CD4-positive, alpha-beta T cell treated with Interleukin-4 for 4 hours (primary cell): ENCODE measurements around the gene CTPS2.
A peak's percentile ranks its signal among the peaks of the same experiment; 100 is the strongest.
"Not testable (repeated sequence)": the region's sequence is repeated elsewhere in the genome, so short reads cannot be mapped to it uniquely, and the experiment has no call there.

Source experiments
- DNase-seq: peaks from one replicate; pipeline ENCODE4 v3.0.0-alpha.2; 2020

The CTPS2 gene

DNA sequence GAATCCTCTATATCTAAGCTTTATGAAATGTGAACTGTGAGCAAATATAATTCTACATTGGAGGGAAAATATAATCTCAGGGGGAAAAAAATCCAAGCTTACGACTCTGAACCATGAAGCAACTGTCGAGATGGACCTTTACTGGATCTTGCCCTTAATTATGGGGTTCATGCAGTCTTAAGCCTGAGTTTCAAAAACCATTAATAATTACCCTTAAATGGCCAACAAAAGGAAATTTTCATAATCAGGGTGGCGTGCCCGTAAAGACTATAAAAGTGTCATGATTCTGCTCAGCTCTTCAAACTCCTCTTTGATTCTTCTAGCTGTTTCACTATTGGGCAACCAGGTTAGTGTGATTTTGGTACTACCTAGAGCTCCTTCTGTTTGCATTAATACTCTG lies 62.6 kb downstream of the CTPS2 start, which contains the start of gene S100G:
Gene S100G (plus strand): TSS at position 301 of the 400 bp plus-strand sequence. CDS start 849 bp downstream, outside the sequence.
- no peak for DNase-seq

DNA sequence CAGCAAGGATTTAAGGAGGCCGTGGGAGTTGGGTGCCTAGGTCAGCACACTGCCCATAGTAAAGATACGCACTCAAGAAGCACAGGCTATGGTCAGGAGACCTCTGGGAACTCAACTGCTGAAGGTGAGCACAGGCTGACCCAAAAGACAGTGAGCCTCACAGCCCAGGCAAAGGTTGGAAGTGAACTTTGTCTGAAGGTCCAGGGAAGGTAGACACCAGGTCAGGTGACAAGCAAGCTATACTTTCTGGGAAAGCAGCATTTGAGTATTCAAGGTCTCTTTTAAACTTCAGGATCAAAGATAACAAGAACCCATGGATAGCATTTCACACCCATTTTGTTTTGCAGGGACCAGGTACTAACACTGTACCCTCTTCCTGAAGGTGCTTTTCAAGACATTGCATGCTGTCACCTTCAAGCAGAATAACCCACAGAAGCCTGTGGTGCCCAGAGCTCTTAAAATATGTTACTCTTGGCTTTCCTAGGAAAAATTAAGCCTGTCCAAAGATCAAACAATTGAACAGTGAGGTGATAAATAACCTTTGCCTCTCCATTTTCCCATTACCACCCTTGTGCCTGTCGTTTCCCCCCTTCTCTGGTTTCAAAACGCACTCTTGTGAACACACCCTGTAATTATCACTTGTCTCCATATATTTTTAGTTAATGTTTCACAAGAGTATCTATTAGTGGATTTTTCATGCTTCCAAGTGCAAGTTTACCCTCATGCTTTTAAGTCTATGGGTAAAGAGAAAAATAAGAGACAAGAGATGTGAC lies 65.9 kb downstream of the CTPS2 start:
- no peak for DNase-seq

DNA sequence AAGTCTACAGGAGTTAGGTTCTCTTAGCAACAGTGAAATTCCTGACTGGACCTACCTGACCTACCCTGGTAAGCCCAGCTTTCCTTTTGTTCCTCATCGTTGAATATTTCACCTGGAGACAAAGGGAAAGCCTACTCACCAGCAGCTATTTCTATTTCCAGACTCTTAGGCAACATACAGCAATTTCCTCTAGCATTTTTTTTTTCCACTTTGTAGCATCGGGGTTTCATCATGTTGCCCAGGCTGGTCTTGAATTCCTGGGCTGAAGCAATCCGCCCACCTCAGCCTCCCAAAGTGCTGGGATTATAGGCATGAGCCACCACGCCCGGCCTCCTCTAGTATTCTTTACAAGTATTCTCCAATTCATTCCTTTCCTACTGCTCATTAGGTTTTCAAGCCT lies 69.3 kb downstream of the CTPS2 start:
- DNase-seq = no peak

DNA sequence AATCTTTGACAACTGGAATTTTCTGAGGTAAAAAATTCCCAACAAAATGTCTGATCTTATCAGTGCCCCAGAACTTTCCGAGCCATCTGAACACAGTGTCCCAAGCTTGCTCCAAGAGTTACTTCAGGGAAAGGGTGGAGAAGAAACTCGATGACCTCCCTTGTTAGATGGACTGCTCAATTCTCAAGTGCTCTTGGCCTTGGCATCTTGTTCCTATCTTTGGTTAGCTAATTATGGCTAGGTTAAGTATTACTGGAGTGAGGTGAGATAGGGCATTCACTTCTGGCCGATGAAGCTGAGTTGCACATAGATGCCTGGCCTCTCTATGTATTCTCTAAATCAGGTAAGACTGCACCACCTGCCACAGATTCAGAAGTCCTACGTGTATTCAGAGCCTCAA lies 71.6 kb downstream of the CTPS2 start:
- no peak for DNase-seq

DNA sequence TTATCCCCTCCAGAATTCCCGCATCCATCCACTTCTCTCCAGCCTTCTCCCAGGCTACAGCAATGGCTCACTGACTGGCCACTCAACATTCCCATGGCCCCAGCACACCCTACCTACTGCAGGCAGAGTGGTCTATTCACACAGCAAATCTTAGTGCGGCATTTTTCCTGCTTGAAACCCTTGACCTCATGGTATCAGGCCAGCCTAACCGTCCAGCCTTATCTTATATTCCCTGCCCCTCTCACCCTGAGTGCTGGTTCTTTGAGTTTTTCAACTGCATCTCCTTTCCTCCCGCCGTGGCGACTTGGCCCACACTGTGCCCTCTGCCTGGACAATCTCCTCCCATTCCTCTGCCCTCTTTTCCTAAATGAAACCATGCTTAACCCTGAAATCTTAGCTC lies 72.5 kb downstream of the CTPS2 start:
- no peak for DNase-seq

DNA sequence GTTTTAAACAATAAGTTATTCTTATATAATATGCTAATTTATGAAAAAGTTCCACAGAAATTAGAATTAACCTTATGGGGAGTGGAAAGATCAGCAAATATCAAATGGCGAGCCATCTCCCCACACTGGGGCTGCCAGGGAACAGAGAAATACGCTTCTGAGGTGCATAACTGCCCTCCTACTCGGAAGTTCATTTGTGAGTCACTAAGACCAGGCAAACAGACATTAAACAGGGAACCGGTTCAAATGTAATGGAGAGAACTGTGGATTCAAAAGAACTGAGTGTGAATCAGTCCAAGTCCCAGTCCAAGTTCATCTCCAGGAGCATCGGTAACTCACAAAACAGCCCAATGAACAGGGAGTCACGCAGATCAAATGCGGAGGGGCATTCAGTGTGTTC lies 73.9 kb downstream of the CTPS2 start:
- no peak for DNase-seq

DNA sequence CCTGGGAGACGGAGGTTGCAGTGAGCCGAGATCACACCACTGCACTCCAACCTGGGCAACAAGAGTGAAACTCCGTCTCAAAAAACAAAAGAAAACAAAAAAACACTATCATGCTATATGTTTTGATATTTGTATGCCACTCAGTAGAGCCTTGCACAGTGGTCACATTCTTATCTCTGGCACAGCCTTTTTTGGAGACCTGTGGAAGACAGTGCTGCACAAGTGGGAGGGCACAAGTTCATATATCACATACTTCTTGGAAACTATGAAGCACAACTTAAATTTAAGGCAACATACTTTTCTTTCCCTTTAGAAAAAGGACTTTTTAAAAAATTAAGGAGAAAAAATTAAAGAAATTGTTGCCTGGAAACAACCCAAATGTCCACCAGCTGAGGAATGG lies 76.9 kb downstream of the CTPS2 start:
- no peak for DNase-seq

DNA sequence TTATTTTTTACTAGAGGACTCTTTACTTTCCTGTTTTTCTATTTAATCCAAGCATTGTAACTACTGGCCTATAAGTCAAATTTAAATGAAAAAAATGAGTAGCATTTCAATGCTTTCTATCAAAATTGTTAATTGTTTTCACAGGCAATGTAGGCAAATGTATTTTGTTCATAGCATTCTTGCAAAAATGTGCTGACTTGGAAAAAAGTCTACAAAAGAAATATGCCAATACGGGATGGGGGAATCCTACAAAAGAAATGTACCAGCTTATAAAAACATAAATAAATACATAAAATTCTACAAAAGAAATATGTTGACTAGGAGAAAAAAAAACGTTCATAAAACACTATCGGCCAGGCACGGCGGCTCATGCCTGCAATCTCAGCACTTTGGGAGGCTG lies 77.4 kb downstream of the CTPS2 start:
- DNase-seq = no peak

DNA sequence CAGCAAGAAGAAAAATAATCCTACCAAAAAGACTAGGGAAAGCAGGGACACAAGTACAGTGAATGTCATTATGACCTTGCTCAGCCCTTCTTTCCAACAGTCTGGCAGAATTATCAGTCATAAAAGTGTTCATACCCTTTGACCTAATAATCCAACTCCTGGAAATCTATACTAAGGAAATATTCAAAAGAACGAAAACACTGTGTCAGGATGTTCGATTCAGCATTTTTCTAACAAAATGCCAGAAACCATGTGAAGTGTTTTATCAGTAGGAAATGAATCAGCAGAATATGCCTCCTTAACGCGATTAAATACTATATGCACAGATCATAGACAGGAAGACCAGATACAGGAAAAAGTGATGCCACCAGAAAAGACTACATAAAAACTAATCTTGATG lies 78.7 kb downstream of the CTPS2 start:
- no peak for DNase-seq

DNA sequence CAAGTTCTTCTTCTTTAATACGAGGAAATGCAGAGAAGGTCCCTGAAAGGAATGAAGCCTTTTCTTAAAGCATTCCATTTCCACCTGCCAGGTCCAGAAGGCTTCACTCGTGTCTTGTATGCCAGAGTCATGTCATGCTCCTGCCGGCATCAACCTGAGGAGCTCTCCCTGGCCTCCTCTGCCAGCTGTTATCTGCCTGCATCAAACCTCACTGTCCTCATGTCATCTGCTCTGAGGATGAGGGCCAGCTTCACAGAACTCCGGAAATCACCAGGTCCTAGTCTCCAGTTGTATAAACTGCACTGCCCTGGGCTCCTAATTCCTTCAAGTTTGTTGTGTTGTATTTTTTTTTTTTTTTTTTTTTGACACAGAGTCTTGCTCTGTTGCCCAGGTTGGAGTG lies 82.6 kb downstream of the CTPS2 start:
- DNase-seq = no peak

DNA sequence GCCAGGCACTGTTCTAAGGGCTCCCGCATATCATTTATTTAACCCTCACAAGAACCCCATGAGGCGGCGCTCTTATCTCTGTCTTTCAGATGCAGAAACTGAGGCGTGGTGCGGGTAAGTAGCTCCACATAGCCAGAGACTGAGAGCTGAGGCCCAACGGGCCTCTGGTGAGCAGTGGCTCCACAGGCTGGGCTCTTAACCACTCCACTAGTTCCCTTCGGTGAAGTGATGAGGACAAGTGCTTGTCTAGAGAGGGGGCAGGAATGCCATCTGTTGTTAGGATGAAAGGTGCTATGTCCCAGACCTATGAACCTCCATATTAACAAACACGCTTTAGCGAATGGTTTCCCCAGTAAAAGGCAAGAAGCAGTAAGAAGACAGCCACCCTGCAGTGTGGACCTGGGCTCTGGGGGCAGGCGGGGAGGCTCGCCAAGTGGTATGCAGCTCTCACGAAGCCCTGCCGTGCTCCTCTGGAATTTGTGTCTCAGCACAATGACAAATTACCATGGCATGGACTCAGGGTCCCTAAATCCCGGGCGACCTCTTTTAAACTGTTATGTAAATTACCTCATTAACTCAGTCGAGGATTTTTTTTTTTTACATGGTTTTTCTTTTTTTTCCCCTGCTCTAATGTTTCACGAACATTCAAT lies 83.4 kb downstream of the CTPS2 start:
- no peak for DNase-seq

DNA sequence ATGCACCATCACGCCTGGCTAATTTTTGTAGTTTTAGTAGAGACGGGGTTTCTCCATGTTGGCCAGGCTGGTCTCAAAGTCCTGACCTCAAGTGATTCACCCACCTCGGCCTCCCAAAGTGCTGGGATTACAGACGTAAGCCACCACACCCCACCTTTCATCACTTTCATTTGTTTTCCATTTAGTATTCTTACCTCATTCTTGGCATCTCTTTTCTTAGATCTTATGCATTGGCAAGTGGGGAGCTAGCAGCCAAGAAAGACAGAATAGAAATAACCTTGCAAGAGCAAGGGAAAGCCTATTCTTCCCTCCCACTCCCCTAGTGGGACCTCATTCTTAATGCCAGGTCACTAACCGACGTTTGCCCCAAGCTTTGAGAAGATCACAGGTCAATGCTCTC lies 84.0 kb downstream of the CTPS2 start:
- not testable (repeated sequence) for DNase-seq

DNA sequence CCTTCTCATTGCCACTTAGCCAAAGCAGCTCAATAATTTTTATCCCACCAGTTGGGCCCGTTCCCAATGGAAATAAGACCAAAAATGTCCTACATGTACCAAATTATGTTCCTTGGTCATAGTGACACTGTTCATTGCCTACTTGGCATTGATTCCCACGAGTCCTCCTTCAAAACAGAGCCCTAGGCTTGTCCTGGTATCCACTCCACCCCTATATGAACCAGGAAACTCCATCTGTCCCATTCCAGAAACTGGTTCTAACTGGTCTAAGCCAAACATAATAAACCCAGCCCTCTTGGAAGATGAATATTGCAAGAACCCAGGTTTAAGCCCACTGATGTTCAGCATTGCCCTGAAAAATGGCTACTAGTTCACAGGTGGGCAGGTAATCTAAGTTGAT lies 93.4 kb downstream of the CTPS2 start:
- DNase-seq = no peak

DNA sequence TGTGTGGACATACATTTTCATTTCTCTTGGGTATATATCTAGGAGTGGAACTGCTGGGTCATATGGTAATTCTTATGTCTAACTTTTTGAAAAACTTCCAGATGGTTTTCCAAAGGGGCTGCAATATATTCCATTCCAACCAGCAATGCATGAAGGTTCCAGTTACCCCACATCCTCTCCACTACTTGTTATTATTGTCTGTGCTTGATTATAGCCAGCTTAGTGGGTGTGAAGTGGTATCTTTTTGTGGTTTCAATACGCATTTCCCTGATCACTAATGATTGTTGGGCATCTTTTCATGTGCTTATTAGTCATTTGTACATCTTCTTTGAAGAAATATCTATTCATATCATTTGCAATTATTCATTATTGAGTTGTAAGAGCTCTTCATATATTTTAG lies 94.0 kb downstream of the CTPS2 start:
- DNase-seq = no peak

DNA sequence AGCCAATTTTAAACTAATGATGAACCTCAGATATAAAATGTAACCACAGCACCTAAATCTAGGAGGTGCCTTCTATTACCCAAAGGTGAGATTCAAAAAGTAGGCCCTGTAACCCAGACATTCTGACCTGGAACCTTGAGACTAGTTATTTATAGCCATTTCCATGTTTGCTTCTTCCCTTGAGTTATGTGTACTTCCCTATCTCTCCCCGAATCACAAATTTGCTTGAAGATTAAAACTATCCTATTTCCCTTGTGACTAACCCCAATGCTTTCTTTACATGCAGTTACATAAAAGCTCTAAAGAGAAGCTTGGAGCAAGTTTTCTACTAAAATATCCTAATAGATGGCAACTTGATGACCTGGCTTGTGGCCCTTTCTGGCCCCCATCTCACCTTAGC lies 95.1 kb downstream of the CTPS2 start:
- DNase-seq = no peak

DNA sequence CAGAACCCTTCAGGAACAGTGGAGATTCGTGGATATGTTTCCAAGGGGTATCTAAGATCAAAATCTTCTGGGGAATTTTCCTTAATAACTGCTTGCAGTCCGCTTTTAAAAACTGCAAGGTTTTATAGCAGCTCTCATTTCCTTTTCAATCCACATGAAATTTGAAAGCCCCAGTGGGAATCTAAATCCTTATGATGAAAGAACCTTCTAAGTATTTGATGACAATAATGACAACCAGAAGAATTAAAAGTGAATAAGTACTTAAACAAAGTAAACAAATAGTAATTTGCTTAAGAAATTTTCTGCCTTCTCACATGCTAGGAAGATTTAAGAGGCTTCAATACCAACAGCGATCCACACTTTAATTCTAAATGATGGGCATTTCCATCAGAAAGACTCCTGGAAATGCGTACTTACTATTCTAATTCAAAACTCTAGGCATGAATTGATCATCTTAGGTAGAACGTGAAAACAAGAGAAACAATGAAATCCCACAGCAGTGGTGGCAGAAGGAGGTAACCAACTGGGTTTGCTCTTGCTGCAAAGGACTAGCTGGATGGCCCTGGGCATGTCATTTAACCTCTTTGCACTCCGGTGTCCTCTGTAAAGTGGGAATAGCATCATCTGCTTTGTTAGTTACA lies 100.1 kb downstream of the CTPS2 start:
- no peak for DNase-seq

DNA sequence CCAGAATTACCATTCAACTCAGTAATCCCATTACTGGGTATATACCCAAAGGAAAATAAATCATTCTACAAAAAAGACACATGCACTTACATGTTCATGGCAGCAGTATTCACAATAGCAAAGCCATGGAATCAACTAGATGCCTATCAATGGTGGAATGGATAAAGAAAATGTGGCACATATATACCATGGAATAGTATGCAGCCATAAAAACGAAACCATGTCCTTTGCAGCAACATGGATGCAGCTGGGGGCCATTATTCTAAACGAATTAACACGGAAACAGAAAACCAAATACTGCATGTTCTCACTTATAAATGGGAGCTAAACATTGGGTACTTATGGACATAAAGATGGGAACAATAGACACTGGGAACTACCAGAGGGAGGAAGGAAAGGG lies 101.8 kb downstream of the CTPS2 start:
- not testable (repeated sequence) for DNase-seq

DNA sequence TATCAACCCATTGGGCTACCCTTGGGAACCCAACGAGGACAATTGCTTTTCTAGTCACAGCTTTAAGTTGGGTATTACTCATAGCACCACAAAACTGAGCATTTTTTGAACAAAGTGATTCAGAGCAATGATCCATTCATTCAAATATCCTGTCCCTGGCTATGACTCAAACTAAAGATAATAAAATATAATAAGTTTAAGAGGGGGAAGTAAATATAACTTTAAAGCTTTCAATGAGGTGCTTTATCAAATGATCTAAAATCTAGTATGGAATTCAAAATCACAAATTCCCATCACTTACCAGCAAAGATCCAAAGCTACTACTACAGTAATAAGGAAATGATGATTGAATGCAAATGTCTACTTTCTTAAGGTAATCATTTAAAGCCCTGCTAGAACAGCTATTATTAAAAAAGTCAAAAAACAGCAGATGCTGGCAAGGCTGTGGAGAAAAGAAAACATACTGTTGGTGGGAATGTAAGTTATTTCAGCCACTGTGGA lies 102.3 kb downstream of the CTPS2 start:
- no peak for DNase-seq

DNA sequence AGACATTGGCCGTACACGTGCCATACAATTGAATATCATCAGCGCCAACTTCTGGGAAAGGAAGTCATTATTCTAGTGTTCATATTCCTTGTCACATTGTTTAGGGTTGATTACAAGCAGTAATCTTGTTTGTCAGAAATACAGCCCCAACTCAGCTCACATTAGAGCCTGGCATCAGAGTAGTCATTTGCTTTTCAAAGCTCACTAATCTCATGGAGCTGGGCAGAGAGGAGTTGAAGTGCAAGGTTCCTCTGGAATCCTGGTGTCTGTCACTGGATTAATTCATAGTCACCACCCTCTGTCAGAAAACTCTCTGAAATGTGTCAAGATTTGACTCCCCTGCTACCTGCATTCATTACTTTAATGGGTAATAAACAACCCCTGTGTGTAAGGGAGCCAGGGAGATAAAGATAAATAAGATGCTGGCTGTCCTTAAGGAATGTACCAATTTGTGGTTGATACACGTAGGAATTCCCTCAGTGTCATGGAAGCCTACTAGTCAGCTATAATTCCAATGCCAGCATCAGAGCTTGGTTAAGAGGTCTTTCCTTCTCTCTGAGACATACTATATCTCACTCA lies 106.2 kb downstream of the CTPS2 start:
- DNase-seq = no peak

DNA sequence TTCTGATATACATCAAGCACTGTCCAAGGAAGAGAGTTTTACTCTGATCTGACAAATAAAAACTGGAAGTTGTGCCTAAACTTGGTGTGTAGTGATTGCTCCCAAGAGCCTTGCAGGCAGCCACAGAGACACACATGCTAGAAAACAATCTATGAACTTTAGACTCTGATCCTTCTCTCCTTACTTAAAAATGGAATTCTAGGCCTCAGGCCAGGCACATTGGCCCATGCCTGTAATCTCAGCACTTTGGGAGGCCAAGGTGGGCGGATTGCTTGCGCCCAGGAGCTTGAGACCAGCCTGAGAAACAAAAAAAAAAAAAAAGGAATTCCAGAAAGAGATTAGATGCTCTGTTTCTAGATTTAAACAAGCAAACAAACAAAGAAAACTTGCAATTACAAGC lies 108.1 kb downstream of the CTPS2 start:
- no peak for DNase-seq

DNA sequence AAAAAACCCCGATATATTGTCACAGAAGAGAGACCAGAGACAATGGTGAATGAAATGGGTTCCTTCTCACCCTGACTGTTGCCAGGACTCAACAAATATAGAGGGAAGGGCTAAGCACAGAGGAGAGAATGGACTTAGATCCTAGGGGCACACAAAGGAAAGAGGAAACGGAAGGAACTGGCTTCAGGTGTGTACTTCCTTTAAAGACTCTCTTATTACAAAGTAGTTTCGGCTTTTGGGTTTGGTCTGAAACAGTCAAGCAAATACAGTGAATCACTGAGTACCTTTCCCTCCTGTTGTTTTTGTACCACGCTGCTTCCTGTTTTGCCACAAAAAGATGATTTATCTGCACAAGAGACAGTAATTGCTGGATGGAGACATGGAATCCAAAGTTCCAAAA lies 108.6 kb downstream of the CTPS2 start:
- DNase-seq = peak; percentile 28

DNA sequence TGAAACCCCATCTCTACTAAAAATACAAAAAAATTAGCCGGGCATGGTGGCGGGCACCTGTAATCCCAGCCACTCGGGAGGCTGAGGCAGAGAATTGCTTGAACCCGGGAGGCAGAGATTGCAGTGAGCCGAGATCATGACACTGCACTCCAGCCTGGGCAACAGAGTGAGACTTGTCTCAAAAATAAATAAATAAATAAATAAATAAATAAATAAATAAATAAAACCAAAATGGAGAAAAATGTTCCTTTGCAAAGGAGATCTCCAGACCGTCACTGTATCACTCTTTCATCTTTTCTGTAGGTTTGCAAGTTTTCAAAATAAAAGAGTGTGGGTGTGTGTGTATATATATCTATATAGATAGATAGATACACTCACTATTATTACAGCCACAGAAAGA lies 109.2 kb downstream of the CTPS2 start:
- DNase-seq = not testable (repeated sequence)

DNA sequence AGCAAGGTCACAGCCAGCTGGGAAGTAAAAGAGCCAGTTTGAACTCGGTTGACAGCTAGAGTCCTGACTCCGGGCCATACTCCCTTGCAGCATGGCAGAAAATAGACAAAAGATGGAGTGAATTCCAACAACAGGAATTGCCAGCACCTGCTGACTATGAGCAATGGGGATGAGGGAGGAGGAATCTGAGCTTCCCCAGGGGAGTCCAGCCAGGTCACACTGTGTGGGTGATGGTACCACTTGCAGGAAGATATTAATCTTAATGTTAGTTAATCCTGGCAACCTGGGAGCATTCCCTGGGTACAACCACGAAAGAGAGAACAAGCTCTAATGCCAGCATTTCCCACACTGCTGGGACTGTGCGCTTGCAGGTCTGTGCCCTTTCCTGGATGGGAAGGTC lies 110.6 kb downstream of the CTPS2 start:
- DNase-seq = no peak

DNA sequence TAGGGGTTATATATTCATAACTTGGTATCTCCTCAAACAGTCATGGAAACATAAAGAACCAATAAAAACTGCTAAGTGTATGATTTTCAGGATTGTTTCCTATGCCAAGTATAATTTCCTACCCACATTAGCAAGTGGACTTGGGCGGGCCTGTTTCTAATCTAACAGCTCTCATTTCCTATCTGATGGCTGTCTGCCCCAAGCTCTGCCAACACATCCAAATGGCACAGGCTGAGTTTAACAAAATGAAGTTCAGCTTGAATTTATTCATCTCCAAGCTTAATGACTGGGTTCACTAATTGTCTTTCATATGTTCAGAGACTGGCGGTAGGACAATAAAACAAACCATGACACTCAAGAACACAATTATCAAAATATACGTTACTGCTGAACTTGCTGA lies 118.0 kb downstream of the CTPS2 start:
- no peak for DNase-seq
